ENCODE data around the gene THAP8.
"Not testable (repeated sequence)": the region's sequence is repeated elsewhere in the genome, so short reads cannot be mapped to it uniquely, and the experiment has no call there.

Gene THAP8

GRCh38 chr19:36046443-36047050 is 7.5 kb downstream of the THAP8 start:
- TF ChIP-seq, protein P1, sequence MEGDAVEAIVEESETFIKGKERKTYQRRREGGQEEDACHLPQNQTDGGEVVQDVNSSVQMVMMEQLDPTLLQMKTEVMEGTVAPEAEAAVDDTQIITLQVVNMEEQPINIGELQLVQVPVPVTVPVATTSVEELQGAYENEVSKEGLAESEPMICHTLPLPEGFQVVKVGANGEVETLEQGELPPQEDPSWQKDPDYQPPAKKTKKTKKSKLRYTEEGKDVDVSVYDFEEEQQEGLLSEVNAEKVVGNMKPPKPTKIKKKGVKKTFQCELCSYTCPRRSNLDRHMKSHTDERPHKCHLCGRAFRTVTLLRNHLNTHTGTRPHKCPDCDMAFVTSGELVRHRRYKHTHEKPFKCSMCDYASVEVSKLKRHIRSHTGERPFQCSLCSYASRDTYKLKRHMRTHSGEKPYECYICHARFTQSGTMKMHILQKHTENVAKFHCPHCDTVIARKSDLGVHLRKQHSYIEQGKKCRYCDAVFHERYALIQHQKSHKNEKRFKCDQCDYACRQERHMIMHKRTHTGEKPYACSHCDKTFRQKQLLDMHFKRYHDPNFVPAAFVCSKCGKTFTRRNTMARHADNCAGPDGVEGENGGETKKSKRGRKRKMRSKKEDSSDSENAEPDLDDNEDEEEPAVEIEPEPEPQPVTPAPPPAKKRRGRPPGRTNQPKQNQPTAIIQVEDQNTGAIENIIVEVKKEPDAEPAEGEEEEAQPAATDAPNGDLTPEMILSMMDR (IDR thresholded peaks at IDR 0.05; ENCODE audit: control insufficient read depth, insufficient read depth, low read depth, low read length, missing control alignments) = no peak
- H3K4me3 ChIP-seq (ENCODE audit: control insufficient read depth, low read depth, low read length) = no peak overlapping the region
- DNase-seq (ENCODE audit: low read depth) = no peak

GRCh38 chr19:36043952-36044351 is 10.1 kb downstream of the THAP8 start:
- DNase-seq (ENCODE audit: low read depth) = no peak
- TF ChIP-seq, protein P1 (IDR thresholded peaks at IDR 0.05; ENCODE audit: control insufficient read depth, insufficient read depth, low read depth, low read length, missing control alignments) = no peak
- H3K4me3 ChIP-seq (ENCODE audit: control insufficient read depth, low read depth, low read length) = no peak overlapping the region

GRCh38 chr19:36041831-36042230 is 12.3 kb downstream of the THAP8 start:
- DNase-seq (ENCODE audit: low read depth) = peak; percentile 77
- TF ChIP-seq, protein P1 (IDR thresholded peaks at IDR 0.05; ENCODE audit: control insufficient read depth, insufficient read depth, low read depth, low read length, missing control alignments) = no peak
- H3K4me3 ChIP-seq (ENCODE audit: control insufficient read depth, low read depth, low read length) = no peak overlapping the region

GRCh38 chr19:36041092-36041491 is 13.0 kb downstream of the THAP8 start:
- not testable (repeated sequence) for H3K4me3 ChIP-seq (ENCODE audit: control insufficient read depth, low read depth, low read length); DNase-seq (ENCODE audit: low read depth)

- TF ChIP-seq, protein P1 (IDR thresholded peaks at IDR 0.05; ENCODE audit: control insufficient read depth, insufficient read depth, low read depth, low read length, missing control alignments) = no peak
- no peak for DNase-seq (ENCODE audit: low read depth)
- no peak overlapping the region for H3K4me3 ChIP-seq (ENCODE audit: control insufficient read depth, low read depth, low read length)
Measured at GRCh38 chr19:36040495-36040894, 13.6 kb downstream of the THAP8 start.

DNA sequence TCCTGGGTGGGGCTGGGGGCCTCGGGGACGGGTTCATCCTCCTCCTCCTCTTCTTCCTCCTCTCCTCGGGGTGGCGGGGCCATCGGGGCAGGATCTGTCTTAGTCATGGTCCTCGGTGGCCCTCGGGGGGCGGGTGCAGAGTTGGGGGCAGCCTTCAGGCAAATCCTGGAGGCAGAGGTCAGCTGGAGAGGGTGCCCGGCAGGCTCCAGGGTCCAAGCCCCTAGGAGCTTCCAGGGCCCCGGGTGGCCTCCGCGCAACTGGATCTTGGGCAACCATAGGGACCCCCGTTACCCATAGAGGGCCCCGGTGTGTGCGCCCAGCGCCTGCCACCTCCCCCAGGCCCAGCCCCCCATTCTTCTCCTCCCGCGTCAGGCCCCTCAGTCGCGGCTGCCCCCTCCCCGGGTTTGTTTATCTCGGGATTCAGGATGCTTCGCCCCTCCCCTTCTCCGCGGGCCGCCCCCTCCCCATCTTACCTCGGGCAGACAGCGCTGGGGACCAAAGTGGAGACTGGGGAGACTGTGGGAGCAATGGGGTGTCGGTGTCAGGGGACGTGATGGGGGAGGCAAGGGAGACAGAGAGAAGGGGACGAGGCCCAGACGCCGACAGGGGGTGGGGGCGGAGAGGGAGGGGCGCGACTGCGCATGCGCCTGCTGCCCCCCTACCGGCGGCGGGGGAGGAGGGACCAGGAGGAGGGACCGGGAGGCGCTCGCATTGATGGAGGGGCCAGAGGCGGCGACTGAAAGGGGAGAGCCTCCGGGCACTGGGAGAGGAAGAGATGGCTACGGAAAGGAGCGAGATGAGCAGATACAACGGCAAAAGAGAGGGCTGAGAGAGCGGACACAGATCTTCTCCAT is 21.6 kb downstream of the THAP8 start, which contains the start of gene CLIP3:
Gene CLIP3 (minus strand): TSS at position 623 of the 854 bp plus-strand sequence. CDS start 516 bp downstream, at position 107.
- peak within 1 kb of the TSS; percentile 100 for H3K4me3 ChIP-seq (ENCODE audit: control insufficient read depth, low read depth, low read length)
- TF ChIP-seq, protein P1 (IDR thresholded peaks at IDR 0.05; ENCODE audit: control insufficient read depth, insufficient read depth, low read depth, low read length, missing control alignments) = no peak
- no peak for DNase-seq (ENCODE audit: low read depth)

DNA sequence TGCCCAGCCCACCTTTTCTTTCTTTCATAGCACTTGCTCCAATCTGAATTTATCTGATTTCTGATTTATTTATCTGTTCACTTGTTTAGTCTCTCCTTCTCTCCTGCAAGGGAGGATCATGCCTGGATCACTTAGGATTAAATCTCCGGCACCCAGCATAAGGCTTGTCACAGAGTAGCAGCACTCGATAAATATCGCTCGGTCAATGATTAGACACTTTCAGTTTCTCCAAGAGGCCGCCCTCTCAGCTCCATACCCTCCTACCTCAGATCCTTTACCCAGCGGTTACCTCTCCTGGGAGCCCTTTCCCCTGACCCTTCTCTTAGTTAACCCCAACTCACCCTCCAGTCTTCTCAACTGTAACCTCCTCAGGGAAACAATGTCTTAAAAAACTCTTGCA is 22.8 kb downstream of the THAP8 start:
- DNase-seq (ENCODE audit: low read depth) = no peak
- no peak overlapping the region for H3K4me3 ChIP-seq (ENCODE audit: control insufficient read depth, low read depth, low read length)
- TF ChIP-seq, protein P1 (IDR thresholded peaks at IDR 0.05; ENCODE audit: control insufficient read depth, insufficient read depth, low read depth, low read length, missing control alignments) = no peak
